K562 (cell line): ENCODE results near the gene PNPO. TPM values are rescaled to one million over a fixed set of nuclear protein-coding genes. Genes with fewer than 3 reads are reported as not detected.
A peak's percentile ranks its signal among the peaks of the same experiment; 100 is the strongest.

ENCODE experiments used
- CBFA2T3 ChIP-seq: fragments of 450-650 bp; IDR thresholded peaks from 2 replicates; pipeline ENCODE4 v1.6.1; 2017
- GATA2 ChIP-seq: sonication (generic); formaldehyde crosslinking; IDR thresholded peaks from 2 replicates; pipeline ENCODE4 v1.4.0; 2020; ENCODE audit warnings: mild to moderate bottlenecking, missing genetic modification reagents
- NELFE ChIP-seq: IDR thresholded peaks from 2 replicates; pipeline ENCODE4 v1.6.1; 2011; ENCODE audit warnings: mild to moderate bottlenecking; ENCODE audit not compliant: insufficient read depth, insufficient read length
- STAT5A ChIP-seq: IDR thresholded peaks from 2 replicates; pipeline ENCODE4 v1.6.1; 2012; ENCODE audit warnings: low read length, inconsistent platforms, borderline replicate concordance
- ZNF134 ChIP-seq: fragments of 250-450 bp; sonication (Bioruptor Pico); conservative IDR thresholded peaks from 2 replicates; pipeline ENCODE4 v1.4.0; 2020
- ZNF184 ChIP-seq: sonication (generic); formaldehyde crosslinking; IDR thresholded peaks from 2 replicates; pipeline ENCODE4 v1.5.0; 2020; ENCODE audit warnings: missing genetic modification reagents
- ZNF717 ChIP-seq: fragments of 250-450 bp; sonication (Bioruptor Pico); IDR thresholded peaks from 2 replicates; pipeline ENCODE4 v1.5.0; 2021
- polyA plus RNA-seq, 8 experiments: library from polyadenylated mRNA; depleted of rRNA in 4 of 8; stranded (reverse) in 5 of 8; unstranded in 3 of 8; fragments of >200 nt; fragmentation: Nextera tagmentation in 2 of 8; fragmentation: Illumina TruSeq in 1 of 8; extraction: Ambion mirVana in 2 of 8; extraction: Trizol in 1 of 8; gene quantifications; 2 replicates each; pipeline versions ENCODE4 v1.2.1 to v1.2.3, GENCODE V29; 2011 to 2014; ENCODE audit warnings: inconsistent platforms in 1 of 8, missing spikeins in 1 of 8
- total RNA-seq, 7 experiments: library from RNA; depleted of rRNA in 6 of 7; stranded (reverse); fragments of >200 nt in 6 of 7; fragmentation: Illumina TruSeq in 2 of 7; extraction: Trizol in 2 of 7; gene quantifications; 2 replicates each; pipeline versions ENCODE4 v1.2.1 to v1.2.3, GENCODE V29; 2011 to 2021; ENCODE audit warnings: low replicate concordance in 1 of 7
- TF ChIP-seq, protein P1 (sequence below): fragments of 450-650 bp; IDR thresholded peaks from 2 replicates; pipeline ENCODE4 v1.6.1; 2017; ENCODE audit warnings: antibody characterized with exemption, mild to moderate bottlenecking
- TF ChIP-seq, protein P2 (sequence below): sonication (generic); formaldehyde crosslinking; IDR thresholded peaks from 2 replicates; pipeline ENCODE4 v1.8.1; 2023; ENCODE audit warnings: missing genetic modification reagents, mild to moderate bottlenecking, borderline replicate concordance
- TF ChIP-seq, protein P3 (sequence below): sonication (generic); formaldehyde crosslinking; IDR thresholded peaks from 2 replicates; pipeline ENCODE4 v1.8.0; 2022; ENCODE audit warnings: mild to moderate bottlenecking, low read depth, missing genetic modification reagents
- TF ChIP-seq, protein P4 (sequence below): IDR thresholded peaks from 2 replicates; pipeline ENCODE4 v1.6.1; 2014; ENCODE audit warnings: antibody characterized with exemption
- TF ChIP-seq, protein P5 (sequence below), 2 experiments: IDR thresholded peaks in 1 of 2; conservative IDR thresholded peaks in 1 of 2; 2 replicates each; pipeline ENCODE4 v1.6.1; 2016; ENCODE audit warnings: low read depth in 2 of 2, mild to moderate bottlenecking in 1 of 2, missing compliant biosample characterization in 1 of 2, missing genetic modification characterization in 1 of 2, moderate library complexity in 1 of 2

Gene PNPO
- total and polyA plus RNA-seq, 9 of the 15 experiments (the other 6 are each of a cell fraction or from before 2014, with no cell fraction given): 16.6 to 39.0 (median 27.4) TPM

DNA sequence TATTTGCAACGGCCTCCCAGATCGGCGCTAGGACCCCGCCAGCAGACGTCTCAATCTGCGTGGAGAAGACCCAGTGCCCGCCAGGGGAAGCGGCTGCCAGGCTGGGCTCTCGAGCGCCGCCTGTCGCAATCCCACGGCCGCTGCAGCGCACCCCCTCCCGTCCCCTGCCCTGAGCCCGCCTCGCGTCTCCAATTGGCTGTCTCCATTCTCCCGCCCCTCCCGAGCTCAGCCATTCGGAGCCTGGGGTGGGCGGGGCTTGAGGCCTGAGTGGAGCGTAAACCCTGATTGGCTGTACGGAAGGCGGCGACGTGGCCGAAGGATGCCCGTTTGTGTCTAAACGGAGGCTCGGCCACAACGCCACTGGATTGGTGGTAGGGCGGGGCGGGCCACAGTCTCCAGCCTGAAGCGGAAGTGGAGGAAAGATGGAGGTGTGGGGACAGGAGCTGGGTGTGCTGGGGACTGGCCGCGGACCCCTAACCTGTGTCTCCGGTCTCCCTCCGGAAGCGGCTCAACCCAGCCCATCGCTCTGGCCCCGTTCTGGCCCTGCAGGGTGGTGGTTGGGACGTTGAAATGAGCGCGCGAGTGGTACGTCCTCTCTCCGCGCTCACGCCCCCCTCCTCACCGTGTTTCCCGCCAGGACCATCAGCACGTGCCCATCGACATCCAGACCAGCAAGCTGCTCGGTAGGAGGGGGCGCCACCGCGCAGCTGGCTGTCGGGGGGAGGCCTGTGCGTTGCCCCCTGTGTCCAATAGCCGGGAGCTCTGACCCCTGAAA lies 29.5 kb downstream of the PNPO start, which contains the start of gene CDK5RAP3 (continued):
- TF ChIP-seq, protein P1, sequence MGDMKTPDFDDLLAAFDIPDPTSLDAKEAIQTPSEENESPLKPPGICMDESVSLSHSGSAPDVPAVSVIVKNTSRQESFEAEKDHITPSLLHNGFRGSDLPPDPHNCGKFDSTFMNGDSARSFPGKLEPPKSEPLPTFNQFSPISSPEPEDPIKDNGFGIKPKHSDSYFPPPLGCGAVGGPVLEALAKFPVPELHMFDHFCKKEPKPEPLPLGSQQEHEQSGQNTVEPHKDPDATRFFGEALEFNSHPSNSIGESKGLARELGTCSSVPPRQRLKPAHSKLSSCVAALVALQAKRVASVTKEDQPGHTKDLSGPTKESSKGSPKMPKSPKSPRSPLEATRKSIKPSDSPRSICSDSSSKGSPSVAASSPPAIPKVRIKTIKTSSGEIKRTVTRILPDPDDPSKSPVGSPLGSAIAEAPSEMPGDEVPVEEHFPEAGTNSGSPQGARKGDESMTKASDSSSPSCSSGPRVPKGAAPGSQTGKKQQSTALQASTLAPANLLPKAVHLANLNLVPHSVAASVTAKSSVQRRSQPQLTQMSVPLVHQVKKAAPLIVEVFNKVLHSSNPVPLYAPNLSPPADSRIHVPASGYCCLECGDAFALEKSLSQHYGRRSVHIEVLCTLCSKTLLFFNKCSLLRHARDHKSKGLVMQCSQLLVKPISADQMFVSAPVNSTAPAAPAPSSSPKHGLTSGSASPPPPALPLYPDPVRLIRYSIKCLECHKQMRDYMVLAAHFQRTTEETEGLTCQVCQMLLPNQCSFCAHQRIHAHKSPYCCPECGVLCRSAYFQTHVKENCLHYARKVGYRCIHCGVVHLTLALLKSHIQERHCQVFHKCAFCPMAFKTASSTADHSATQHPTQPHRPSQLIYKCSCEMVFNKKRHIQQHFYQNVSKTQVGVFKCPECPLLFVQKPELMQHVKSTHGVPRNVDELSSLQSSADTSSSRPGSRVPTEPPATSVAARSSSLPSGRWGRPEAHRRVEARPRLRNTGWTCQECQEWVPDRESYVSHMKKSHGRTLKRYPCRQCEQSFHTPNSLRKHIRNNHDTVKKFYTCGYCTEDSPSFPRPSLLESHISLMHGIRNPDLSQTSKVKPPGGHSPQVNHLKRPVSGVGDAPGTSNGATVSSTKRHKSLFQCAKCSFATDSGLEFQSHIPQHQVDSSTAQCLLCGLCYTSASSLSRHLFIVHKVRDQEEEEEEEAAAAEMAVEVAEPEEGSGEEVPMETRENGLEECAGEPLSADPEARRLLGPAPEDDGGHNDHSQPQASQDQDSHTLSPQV: peak; percentile 97
- TF ChIP-seq, protein P2, sequence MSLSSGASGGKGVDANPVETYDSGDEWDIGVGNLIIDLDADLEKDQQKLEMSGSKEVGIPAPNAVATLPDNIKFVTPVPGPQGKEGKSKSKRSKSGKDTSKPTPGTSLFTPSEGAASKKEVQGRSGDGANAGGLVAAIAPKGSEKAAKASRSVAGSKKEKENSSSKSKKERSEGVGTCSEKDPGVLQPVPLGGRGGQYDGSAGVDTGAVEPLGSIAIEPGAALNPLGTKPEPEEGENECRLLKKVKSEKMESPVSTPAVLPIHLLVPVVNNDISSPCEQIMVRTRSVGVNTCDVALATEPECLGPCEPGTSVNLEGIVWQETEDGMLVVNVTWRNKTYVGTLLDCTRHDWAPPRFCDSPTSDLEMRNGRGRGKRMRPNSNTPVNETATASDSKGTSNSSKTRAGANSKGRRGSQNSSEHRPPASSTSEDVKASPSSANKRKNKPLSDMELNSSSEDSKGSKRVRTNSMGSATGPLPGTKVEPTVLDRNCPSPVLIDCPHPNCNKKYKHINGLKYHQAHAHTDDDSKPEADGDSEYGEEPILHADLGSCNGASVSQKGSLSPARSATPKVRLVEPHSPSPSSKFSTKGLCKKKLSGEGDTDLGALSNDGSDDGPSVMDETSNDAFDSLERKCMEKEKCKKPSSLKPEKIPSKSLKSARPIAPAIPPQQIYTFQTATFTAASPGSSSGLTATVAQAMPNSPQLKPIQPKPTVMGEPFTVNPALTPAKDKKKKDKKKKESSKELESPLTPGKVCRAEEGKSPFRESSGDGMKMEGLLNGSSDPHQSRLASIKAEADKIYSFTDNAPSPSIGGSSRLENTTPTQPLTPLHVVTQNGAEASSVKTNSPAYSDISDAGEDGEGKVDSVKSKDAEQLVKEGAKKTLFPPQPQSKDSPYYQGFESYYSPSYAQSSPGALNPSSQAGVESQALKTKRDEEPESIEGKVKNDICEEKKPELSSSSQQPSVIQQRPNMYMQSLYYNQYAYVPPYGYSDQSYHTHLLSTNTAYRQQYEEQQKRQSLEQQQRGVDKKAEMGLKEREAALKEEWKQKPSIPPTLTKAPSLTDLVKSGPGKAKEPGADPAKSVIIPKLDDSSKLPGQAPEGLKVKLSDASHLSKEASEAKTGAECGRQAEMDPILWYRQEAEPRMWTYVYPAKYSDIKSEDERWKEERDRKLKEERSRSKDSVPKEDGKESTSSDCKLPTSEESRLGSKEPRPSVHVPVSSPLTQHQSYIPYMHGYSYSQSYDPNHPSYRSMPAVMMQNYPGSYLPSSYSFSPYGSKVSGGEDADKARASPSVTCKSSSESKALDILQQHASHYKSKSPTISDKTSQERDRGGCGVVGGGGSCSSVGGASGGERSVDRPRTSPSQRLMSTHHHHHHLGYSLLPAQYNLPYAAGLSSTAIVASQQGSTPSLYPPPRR (CRISPR knock-in tag): peak; percentile 81; the same call in 1 of the 2 replicates
- TF ChIP-seq NELFE: no peak
- TF ChIP-seq GATA2 (CRISPR knock-in tag): no peak
- no peak for TF ChIP-seq STAT5A
- no peak for TF ChIP-seq ZNF717 (CRISPR knock-in tag)
- TF ChIP-seq, protein P3, sequence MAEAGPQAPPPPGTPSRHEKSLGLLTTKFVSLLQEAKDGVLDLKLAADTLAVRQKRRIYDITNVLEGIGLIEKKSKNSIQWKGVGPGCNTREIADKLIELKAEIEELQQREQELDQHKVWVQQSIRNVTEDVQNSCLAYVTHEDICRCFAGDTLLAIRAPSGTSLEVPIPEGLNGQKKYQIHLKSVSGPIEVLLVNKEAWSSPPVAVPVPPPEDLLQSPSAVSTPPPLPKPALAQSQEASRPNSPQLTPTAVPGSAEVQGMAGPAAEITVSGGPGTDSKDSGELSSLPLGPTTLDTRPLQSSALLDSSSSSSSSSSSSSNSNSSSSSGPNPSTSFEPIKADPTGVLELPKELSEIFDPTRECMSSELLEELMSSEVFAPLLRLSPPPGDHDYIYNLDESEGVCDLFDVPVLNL (CRISPR knock-in tag): peak; percentile 91
- TF ChIP-seq, protein P4, sequence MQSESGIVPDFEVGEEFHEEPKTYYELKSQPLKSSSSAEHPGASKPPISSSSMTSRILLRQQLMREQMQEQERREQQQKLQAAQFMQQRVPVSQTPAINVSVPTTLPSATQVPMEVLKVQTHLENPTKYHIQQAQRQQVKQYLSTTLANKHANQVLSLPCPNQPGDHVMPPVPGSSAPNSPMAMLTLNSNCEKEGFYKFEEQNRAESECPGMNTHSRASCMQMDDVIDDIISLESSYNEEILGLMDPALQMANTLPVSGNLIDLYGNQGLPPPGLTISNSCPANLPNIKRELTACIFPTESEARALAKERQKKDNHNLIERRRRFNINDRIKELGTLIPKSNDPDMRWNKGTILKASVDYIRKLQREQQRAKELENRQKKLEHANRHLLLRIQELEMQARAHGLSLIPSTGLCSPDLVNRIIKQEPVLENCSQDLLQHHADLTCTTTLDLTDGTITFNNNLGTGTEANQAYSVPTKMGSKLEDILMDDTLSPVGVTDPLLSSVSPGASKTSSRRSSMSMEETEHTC: no peak; the same call in 1 of the 2 replicates
- no peak for TF ChIP-seq ZNF184 (CRISPR knock-in tag)
- TF ChIP-seq, protein P5, sequence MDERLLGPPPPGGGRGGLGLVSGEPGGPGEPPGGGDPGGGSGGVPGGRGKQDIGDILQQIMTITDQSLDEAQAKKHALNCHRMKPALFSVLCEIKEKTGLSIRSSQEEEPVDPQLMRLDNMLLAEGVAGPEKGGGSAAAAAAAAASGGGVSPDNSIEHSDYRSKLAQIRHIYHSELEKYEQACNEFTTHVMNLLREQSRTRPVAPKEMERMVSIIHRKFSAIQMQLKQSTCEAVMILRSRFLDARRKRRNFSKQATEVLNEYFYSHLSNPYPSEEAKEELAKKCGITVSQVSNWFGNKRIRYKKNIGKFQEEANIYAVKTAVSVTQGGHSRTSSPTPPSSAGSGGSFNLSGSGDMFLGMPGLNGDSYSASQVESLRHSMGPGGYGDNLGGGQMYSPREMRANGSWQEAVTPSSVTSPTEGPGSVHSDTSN (CRISPR knock-in tag; IDR thresholded peaks at IDR 0.05; ENCODE audit: low read depth): no peak
- TF ChIP-seq, protein P5 (tag; conservative IDR thresholded peaks at IDR 0.05; ENCODE audit: low read depth): no peak
- TF ChIP-seq ZNF134 (CRISPR knock-in tag): no peak
- no peak; the same call in 1 of the 2 replicates for TF ChIP-seq CBFA2T3
